Esophagus muscularis mucosa (tissue), 4 donors: ENCODE measurements around the gene MROH2B. TPM values are rescaled to one million over a fixed set of nuclear protein-coding genes. Genes with fewer than 3 reads are reported as not detected.

Experiments used
- DNase-seq: peaks from one replicate; pipeline ENCODE4 v3.0.0-alpha.2; 2017; ENCODE audit errors: extremely low spot score
- H3K27ac ChIP-seq, 4 donors: fragments of 200-600 bp; sonication (generic); replicated peaks in 1 of 4; 1 replicate in 3 of 4; 2 replicates in 1 of 4; pipeline ENCODE4 v1.5.1; 2016 to 2019; ENCODE audit warnings: mild to moderate bottlenecking in 1 of 4
- H3K27me3 ChIP-seq, 4 donors: fragments of 200-600 bp; sonication (generic); one replicate each; pipeline versions ENCODE4 v1.5.1 to v1.6.0; 2016 to 2019
- H3K36me3 ChIP-seq, 4 donors: fragments of 200-600 bp; sonication (generic); one replicate each; pipeline ENCODE4 v1.5.1; 2016 to 2019
- H3K4me1 ChIP-seq, 4 donors: fragments of 200-600 bp; sonication (generic); one replicate each; pipeline ENCODE4 v1.5.1; 2016 to 2019
- H3K4me3 ChIP-seq, 4 donors: fragments of 200-600 bp; sonication (generic); 1 replicate in 2 of 4; 2 replicates in 2 of 4; pipeline ENCODE4 v1.5.1; 2016 to 2019; ENCODE audit warnings: mild to moderate bottlenecking in 4 of 4, moderate library complexity in 1 of 4
- H3K9me3 ChIP-seq, 4 donors: fragments of 200-600 bp; sonication (generic); 1 replicate in 3 of 4; 2 replicates in 1 of 4; pipeline ENCODE4 v1.5.1; 2016 to 2019
- CTCF ChIP-seq, 3 experiments: fragments of 200-600 bp in 2 of 3; fragments of 450-650 bp in 1 of 3; sonication (generic) in 2 of 3; IDR thresholded peaks; one replicate each; pipeline ENCODE4 v1.5.1; 2017 to 2019; ENCODE audit warnings: antibody characterized with exemption in 3 of 3, mild to moderate bottlenecking in 2 of 3, moderate library complexity in 1 of 3
- EP300 ChIP-seq: sonication (generic); formaldehyde crosslinking; IDR thresholded peaks from one replicate; pipeline ENCODE4 v1.6.1; 2017; ENCODE audit warnings: antibody characterized with exemption
- POLR2A ChIP-seq: fragments of 450-650 bp; IDR thresholded peaks from one replicate; pipeline ENCODE4 v1.6.1; 2017; ENCODE audit warnings: antibody characterized with exemption, moderate library complexity, mild to moderate bottlenecking, low read depth
- POLR2AphosphoS5 ChIP-seq, 2 donors: sonication (generic); formaldehyde crosslinking; IDR thresholded peaks; one replicate each; pipeline ENCODE4 v1.6.1; 2017; ENCODE audit warnings: antibody characterized with exemption in 2 of 2
- WGBS: methylation state at CpG from one replicate; pipeline ENCODE4 v1.1.5; 2018; 5-methylcytosine and 5-hydroxymethylcytosine counted together
- intact Hi-C: fragments of 100-400 bp; cut with DNase I; formaldehyde crosslinking; loops from one replicate; pipeline ENCODE4 v1.15.1; 2023
- small RNA-seq, 3 donors: library from RNA; depleted of rRNA; stranded (forward); fragments of <200 nt; gene quantifications; one replicate each; pipeline ENCODE3, GENCODE V24; 2016
- total RNA-seq, 4 donors: library from RNA; depleted of rRNA; stranded (reverse); fragments of >200 nt; gene quantifications; one replicate each; pipeline versions ENCODE4 v1.1.0 to v1.2.1, GENCODE V29; 2016

Gene MROH2B
- total RNA-seq, 4 donors from 2014 or later: not detected

- intact Hi-C loops: no loop called here
These were observed 114.1 kb downstream of the MROH2B start for GRCh38 chr5:40957048-40957447.

GRCh38 chr5:40955313-40955712 lies 115.8 kb downstream of the MROH2B start:
- Histone ChIP-seq H3K36me3 (peaks cover 0 to 18% (median 7%) of the 10 kb centered on the region in 4 donors), H3K27ac (no peak overlapping the region), H3K4me1 (no peaks in the 10 kb centered on the region), H3K27me3 (no peaks in the 10 kb centered on the region), H3K4me3 (no peak overlapping the region), H3K9me3 (peaks cover 0 to 16% (median 0%) of the 10 kb centered on the region in 4 donors)
- 80% methylated on average over 5 of the region's 5 CpGs for WGBS
- DNase-seq: no peak
- TF ChIP-seq EP300: no peak
- no peak for TF ChIP-seq CTCF (IDR thresholded peaks at IDR 0.05)
- TF ChIP-seq POLR2AphosphoS5 (IDR thresholded peaks at IDR 0.05): no peak
- TF ChIP-seq POLR2A: no peak
- intact Hi-C loops: no loop called here

More at GRCh38 chr5:40957048-40957447, 114.1 kb downstream of the MROH2B start:
- H3K36me3 ChIP-seq: peaks cover 0 to 18% (median 7%) of the 10 kb centered on the region in 4 donors
- no peak for TF ChIP-seq POLR2A
- no peak for TF ChIP-seq POLR2AphosphoS5 (IDR thresholded peaks at IDR 0.05)
- no peak for TF ChIP-seq EP300
- no peak for TF ChIP-seq CTCF (IDR thresholded peaks at IDR 0.05)
- no peaks in the 10 kb centered on the region for H3K27me3 ChIP-seq
- H3K27ac ChIP-seq: no peak overlapping the region
- no peak overlapping the region for H3K4me3 ChIP-seq
- no peak for DNase-seq
- WGBS: 90% methylated on average over 3 of the region's 3 CpGs
- no peaks in the 10 kb centered on the region for H3K4me1 ChIP-seq
- peaks cover 0 to 16% (median 0%) of the 10 kb centered on the region in 4 donors for H3K9me3 ChIP-seq

Small RNA genes within 50 kb of the gene (small RNA-seq; reads per million reads assigned to genes)
- gene AC114967.1: 0 reads per million in 3 donors

Other genes starting within 250 kb of the MROH2B start
- 100 to 1,000 TPM; 119 to 984 (median 276) TPM for gene RPL37, start 236.1 kb downstream of the MROH2B start, total RNA-seq
- gene CARD6, start 230.0 kb downstream of the MROH2B start, total RNA-seq: 10 to 100 TPM in 1 of 4 donors, 1 to 10 TPM in 3; 5.4 to 10.1 (median 9.0) TPM
- 1,000 to 10,000 TPM in 1 of 4 donors, 100 to 1,000 TPM in 3; 713 to 1,019 (median 874) TPM for gene C7, start 161.8 kb downstream of the MROH2B start, total RNA-seq
- 1 to 10 TPM; 1.7 to 6.3 (median 3.1) TPM for gene C6, start 142.2 kb upstream of the MROH2B start, total RNA-seq